Coronary artery (tissue), 2 donors: ENCODE measurements around the gene TMEM235.

Source experiments
- DNase-seq: peaks from one replicate; pipeline ENCODE4 v3.0.0-alpha.2; 2017; ENCODE audit warnings: low spot score
- H3K27ac ChIP-seq, 2 donors: fragments of 200-600 bp; sonication (generic); one replicate each; pipeline ENCODE4 v1.5.1; 2016 to 2019
- H3K4me3 ChIP-seq: fragments of 200-600 bp; sonication (generic); 2 replicates; pipeline ENCODE4 v1.5.1; 2016; ENCODE audit warnings: mild to moderate bottlenecking, moderate library complexity
- CTCF ChIP-seq: fragments of 200-600 bp; sonication (generic); IDR thresholded peaks from one replicate; pipeline ENCODE4 v1.5.1; 2019; ENCODE audit warnings: antibody characterized with exemption

TMEM235 gene

DNA sequence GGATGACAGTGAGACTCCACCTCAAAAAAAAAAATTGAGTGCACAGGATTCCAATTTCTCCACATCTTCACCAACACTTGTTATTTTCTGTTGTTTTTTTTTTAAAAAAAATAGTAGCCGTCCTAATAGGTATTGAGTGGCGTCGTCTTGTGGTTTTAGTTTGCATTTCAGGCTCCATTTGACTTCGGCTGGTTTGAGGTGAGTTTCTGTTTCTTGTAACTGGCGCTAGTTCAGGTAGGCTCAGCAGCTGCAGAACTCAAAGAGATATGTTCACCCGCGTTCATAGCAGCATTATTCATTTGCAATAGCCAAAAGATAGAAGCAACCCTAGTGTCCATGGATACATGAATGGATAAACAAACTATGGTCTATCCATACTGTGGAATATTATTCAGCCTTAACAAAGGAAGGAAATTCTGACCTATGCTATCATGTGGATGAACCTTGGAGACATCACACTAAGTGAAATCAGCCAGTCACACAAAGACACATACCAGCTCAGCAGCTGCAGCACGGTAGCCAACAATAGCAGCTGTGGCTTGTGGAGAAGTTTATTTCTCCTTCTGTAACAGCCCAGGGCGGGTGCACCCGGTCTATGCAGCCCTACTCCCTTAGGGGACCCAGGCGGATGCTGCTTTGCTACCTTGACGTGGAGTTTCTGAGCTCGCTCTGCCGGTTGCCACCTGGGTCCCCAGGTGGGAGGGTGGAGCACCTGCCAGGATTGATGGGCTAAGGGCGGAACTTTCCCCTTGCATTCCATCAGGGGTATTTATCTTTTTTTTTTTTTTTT lies 44.9 kb downstream of the TMEM235 start:
- H3K27ac ChIP-seq, result no peak overlapping the region
- DNase-seq, result no peak
- no peak overlapping the region for H3K4me3 ChIP-seq

GRCh38 chr17:78278139-78278741 lies 46.8 kb downstream of the TMEM235 start:
- no peak for TF ChIP-seq CTCF
- Histone ChIP-seq H3K27ac (no peak overlapping the region), H3K4me3 (no peak overlapping the region)
- no peak for DNase-seq

More for the DNA sequence above, 44.9 kb downstream of the TMEM235 start:
- TF ChIP-seq CTCF, result no peak

DNA sequence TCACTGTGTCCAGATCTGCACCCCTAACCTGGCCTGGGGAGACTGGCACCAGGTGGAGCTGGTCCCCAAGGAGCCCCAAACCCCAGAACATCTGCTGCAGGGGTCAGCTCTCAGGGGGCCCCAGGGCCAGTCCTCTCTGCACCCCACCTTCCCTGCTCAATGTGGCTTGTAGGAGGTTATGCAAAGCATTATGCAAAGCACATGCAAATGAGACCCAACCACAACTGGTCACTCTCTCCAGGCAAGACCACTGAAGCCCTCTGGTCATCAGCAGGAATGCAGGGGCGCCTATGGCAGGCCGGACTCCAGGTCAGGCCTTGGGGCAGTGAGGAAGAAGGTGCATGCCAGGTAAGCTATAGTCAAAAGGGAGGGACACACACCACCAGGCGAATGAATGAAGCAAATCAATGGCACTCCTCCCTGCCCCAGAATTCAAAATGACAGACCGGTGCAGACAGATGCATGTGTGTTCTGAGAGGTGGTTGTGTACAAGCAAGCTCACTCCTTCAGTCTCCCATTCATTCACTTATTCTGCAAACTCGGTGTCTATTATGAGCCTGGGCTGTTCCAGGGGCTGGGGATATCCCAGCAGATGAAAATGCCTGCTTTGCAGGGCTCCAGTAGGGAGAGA lies 48.0 kb downstream of the TMEM235 start:
- no peak for DNase-seq
- TF ChIP-seq CTCF, result no peak
- Histone ChIP-seq H3K27ac (no peak overlapping the region), H3K4me3 (no peak overlapping the region)

- H3K4me3 ChIP-seq, result no peak overlapping the region
- DNase-seq, result no peak
- no peak for TF ChIP-seq CTCF
- H3K27ac ChIP-seq, result no peak overlapping the region
Measured at GRCh38 chr17:78281249-78281845, 49.9 kb downstream of the TMEM235 start.

DNA sequence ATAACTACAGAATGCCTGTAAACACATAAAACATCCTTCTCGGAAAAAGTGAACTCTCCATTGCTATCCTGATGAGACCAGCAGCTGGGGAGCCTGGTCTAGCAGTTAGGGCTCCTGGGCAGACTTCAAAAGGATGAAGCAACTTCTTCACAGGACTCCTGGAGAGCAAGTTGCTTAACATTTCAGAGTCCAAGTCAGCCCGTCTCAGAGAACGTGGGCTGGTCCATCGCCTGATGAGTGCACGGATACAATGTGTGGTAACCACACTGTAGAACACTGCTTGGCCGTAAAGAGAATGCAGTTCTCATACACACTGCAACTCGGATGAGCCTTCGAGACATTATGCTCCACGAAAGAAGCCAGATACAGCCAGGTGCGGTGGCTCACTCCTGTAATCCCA lies 52.7 kb downstream of the TMEM235 start:
- no peak for TF ChIP-seq CTCF
- Histone ChIP-seq H3K27ac (no peak overlapping the region), H3K4me3 (no peak overlapping the region)
- DNase-seq, result no peak

GRCh38 chr17:78289004-78289403 lies 57.6 kb downstream of the TMEM235 start:
- DNase-seq, result no peak
- no peak for TF ChIP-seq CTCF
- Histone ChIP-seq H3K4me3 (no peak overlapping the region), H3K27ac (no peak overlapping the region)
